HT-29 (cell line): ENCODE data around the gene NCOA7. TPM values are rescaled to one million over a fixed set of nuclear protein-coding genes. Genes with fewer than 3 reads are reported as not detected.
"Not testable (repeated sequence)": the region's sequence is repeated elsewhere in the genome, so short reads cannot be mapped to it uniquely, and the experiment has no call there.

ENCODE experiments used
- DNase-seq: peaks from one replicate; pipeline ENCODE4 v3.0.0-alpha.2; 2015; ENCODE audit warnings: low spot score
- total RNA-seq: library from RNA; depleted of rRNA; stranded (reverse); fragments of >200 nt; shearing (Covaris generic); gene quantifications from 2 replicates; pipeline ENCODE4 v1.2.3, GENCODE V29; 2014

Gene NCOA7
- total RNA-seq, 1 experiment from 2014 or later: 11.6 TPM

DNA sequence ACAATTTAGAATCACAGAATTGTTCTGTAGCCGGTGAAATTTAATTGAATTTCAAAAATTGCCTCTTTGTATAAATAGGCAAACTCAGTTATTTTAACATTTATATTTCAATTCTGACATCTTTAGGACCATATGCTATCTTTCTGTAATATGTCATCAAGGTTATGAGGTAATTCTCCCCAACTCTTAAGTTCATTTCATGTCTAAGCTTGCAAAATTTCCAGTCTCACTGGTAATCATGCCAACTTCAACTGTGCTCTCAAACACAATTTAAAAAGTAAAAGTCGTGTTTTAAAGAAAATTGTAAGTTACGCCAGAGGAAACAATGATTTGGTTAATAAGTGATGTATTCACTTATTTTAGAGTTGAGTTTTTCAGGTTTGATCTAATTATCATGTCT lies 1.4 kb downstream of the NCOA7 start:
- no peak for DNase-seq

DNA sequence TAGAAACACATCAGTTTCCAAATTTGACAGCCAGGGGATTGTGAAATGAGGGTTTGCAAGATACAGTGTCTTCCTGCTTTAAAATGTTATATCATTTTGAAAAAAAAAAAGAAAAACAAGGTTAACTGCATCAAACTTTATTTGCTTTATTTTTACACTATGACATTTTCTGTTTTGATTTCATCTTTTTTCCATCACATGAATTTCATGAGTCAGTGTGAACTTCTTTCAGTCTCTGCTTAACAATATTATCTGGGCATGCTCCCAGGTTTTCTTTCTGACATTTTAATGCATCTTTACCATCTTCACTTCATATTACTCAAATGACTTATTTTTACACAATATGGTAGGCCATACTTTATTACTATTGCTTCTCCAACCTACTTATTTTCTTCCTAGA lies 1.9 kb downstream of the NCOA7 start:
- no peak for DNase-seq

DNA sequence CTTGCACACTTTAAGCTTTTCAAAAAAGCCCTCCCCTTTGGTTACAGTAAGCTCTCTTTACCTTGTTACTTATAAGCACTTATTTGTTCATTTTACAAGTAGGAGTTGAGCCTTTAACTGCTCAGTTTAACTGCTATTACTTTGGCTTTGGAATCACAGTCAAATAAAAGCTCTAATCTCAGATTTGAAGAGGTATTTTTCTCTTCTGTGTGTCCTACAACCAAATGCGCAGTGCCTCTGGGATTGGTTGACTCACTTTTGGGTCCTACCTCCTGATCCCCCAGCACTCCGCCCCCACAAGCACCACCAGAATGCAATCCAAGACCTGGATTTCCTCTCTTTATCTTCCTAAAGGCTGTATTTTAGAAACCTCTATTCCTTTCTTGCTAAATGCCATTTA lies 2.5 kb downstream of the NCOA7 start:
- no peak for DNase-seq

DNA sequence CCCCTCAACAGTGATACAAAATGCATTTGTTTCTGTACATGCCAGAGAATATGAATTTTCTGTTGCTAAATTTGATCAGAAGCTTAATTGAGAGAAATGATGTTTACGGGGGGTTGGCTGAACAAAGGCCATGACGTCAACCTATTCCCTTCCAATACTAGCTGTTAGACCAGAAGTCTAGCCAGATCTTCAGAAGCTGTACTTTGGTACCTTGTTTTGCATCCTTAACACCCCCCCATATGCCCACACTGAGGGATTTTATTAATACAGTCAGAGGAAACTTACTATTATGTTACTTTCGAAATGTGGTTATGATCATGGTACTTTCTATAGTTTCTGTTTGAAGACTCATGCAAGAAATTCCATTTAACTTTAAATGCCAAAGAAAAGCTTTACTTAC lies 3.1 kb downstream of the NCOA7 start:
- DNase-seq: peak; percentile 28

DNA sequence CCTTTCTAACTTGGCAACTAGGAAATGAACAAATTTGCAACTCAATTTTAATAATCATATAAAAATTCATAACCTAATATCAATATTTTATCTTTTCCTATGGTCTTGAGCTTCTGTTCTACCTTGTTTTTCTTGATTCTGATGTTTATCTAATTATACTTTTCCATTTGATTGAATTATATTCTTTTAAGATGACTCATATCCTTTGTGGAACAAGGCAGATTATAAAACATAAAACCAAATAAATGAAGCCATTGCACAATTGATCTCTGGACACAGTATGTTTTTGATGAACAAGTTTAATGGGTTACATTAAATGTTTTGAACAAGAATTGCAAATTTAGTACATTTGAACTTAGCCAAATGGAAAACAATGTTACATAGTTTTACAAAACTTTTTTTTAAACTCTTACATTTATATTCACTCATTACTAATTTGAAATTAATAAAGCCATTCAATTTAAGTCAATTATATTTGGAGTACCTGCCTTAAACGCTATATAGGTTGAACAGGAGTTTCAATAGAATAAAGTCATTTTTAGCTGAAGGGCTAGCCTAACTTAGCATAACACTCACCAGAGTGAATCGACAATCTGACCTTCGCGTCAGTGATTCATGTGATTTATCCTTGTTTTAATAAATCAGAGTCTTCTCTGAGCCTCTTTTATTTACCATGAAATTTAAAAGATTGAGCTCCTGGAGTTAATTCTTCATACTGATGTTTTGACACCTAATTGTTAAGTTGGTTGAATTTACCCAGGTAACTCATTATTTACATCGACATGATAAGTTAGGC lies 3.8 kb downstream of the NCOA7 start:
- peak; percentile 35 for DNase-seq

DNA sequence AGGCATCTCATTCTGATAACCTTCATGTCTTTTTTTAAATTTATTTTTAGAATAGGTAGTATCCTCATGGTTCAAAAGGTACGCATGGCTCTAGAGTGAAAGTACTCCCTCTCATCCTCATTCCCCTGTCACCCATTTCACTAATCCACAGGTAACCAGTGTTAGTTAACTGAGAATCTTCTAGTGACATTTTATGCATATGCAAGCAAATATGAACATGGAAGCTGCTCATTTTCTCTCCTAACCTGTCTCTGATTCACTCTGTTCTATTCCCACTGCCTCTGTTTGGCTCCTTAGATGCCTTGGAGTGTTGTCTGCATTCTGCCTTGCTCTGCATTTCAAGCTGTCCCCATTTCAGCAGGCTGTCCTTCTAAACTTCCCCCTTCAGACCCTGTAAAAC lies 4.5 kb downstream of the NCOA7 start:
- DNase-seq: no peak

DNA sequence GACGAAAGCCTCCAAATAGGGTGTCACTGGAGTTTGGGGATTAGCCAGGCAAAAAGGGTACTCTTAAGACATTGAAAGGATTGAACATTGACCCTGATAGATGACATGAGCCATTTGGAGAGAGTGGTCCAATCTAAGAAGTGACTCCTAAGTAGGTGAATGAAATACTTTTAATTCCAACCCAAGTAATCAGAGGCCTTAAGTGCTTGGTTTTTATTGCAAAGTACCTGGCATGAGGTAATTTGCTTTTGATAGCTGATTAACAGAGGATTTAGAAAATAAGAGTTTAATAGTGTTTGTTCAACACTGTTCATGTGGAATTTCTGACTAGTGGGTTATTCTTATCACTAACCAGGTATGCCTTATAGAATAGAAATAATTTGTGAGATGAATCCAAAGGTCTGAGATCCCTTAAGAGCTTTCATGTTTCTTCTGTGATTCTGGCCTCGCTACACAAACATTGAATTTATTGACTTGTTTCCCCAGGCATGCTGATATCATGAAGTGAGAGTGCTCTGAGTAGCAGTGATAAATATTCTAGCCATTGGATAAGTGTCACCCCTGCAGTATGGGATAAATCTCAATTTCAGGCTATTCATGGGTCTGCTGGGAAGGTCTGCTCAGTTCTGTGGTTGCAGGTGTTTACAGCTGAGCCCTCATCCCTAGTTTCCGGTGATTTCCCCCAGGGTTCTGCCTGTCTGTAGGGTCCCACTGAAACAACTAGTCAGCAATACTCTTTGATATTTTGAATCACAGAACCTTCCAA lies 6.5 kb downstream of the NCOA7 start:
- no peak for DNase-seq

DNA sequence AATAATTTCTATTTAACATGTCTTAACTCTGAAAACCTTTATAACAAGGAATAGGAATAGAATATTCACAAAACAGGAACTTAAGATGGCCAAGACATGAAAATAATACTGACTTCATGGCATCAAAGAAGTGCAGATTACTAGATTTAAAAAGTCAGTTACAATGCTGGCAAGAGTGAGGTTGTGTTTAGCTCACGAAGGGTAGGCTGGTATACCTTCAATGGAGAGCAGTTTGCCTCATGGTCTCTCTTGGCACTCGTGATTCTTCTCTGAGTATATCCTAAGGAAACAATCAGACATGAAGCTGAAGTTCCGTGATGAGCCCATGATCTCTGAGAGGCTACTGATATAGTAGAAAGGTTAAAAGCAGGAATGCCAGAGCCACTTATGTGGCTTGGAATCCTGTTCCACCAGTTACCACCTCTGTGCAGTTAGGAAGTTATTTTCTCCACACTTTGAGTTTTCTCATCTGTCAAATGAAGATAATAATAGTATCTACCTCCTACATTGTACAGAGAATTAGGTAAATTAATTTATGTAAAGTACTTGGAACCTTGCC lies 7.2 kb downstream of the NCOA7 start:
- peak; percentile 52 for DNase-seq

DNA sequence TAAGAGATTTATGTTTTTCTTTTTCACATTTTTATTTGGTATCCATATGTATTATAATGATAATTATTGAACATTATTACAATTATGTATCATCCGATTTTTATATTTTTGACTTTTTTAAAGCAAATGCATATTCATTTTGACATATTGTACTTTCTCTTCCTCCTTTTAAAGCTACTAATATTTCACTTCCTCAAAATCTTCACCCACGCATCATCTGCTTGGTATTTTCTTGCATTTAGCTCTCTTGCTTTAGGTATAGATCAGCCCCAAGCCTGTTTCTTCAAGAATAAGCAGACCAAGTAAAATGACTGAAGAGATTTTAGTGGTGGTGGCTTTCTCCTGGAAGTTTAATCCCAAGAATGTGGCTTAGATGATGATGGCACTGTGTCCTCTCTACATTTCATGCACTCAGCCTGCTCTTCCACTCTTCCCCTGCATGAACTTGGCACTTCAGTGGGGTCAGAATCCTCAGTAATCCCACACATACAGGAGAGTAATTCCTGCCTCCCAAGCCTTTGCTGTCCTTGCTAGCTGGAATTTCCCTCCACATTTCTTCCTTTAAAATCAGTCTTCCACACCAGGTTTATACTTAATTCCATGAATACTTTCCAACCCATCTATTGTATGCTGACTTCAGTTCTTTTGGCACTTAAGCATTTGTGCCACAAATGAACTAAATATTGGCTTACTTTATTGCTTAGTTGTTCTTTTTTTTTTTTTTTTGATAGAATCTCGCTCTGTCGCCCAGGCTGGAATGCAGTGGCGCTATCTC lies 8.2 kb downstream of the NCOA7 start:
- DNase-seq: no peak

DNA sequence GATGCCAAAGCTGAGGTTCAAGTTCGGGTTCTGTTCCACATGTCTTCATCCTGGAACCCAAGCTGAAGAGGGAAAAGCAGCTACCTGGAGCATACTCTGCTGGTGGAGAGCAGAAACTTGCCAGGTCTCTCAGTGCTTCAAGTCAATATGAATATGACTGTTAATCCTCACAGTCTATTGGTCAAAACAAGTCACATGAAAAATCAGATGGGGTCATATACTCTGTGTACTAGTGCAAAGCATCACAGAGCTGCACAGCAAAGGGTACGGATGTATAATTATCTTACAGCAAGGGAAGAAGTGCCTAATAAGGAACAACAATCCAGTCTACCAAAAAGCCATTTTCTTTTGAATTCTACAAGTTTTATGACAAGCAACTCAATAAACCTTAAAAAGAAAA lies 11.6 kb downstream of the NCOA7 start:
- DNase-seq: no peak

DNA sequence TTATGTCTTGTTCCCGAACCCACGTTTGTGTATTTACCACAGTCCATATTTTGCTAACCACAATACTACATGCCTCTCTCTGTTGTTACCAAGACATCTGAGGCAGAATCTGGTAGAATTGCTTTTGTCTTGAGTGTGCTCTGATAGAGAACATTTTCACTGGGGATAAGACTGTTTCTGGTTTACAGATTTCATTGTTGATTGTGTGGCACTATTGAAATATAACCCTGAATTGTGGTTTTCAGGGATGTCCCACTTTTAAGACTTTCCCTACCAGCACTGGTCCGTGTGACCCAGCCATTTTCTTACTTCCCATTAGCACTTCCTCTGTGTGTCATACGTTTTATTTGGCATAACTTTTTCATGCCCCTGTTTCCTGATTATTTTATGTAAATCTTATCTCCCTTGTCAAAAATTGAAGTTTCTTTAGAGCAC lies 12.2 kb downstream of the NCOA7 start:
- no peak for DNase-seq

DNA sequence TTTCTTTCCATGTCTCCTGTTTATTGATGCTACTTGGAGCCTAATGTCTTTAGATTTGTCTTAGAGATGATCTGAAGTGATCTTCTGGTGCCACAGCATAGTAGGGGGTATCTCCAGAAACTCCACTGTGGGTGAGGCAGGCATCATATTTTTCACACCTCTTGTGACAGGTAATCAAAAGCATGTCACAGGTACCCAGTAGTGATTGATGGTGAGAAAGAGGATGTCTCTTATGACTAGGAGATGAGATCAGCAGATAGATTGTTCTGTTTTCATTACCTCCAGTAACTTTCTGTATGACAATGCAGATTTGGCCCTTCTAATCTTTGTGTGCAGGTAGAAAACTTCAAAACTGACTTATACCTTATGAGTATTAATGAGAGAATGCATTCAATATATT lies 13.5 kb downstream of the NCOA7 start:
- no peak for DNase-seq

DNA sequence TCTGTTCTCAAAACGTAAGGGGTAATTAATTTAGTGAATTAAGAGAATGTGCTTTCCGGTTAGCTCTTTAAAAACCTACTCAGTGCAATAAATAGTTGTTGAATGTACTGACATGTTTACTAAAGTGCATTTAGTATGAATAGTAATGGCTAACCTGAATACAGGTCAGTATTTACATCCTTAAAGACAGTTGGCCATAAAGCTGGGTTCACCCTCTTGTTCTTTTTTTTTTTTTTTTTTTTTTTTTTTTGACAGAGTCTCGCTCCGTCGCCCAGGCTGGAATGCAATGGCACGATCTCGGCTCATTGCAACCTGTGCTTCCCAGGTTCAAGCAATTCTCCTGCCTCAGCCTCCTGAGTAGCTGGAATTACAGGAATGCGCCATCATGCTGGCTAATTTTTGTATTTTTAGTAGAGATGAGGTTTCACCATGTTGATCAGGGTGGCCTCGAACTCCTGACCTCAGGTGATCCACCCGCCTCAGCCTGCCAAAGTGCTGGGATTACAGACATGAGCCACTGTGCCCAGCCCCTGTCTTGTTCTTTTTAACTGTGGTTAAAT lies 14.2 kb downstream of the NCOA7 start:
- not testable (repeated sequence) for DNase-seq

DNA sequence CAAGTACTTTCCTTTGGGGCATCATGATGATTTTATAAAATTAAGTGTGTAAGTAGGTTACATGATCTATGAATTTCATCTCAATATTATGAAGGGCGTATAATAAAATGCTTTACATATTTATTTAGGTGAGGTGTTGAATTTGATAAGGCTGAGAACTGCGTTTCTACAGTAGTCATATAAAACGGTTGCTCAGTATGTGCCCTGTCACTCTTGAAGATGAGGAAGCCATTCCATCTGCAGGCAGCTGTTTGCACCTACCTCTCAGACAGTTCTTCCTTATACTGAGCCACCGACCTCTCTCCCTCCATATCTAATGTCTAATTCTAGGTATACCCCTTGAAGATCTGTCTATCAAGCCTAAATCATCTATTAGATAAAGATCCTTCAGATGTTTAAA lies 16.1 kb downstream of the NCOA7 start:
- no peak for DNase-seq

DNA sequence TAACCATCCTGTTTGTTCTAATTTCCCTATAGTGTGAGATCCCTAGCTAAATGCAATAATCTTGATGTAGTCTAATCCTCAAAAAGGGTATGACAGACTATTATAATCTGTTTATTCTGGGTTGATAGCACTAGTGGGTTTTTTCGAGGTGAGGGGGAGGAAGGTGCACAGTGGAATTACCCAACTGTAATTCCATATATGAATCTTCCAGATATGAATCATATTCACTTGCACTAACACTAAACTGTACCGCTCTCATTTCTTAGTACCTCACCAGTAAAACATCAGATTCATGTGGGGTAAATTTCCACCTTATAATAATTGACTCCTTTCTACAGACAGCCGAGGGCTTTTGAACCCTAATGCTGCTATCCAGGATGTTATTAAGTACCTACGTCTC lies 16.5 kb downstream of the NCOA7 start:
- no peak for DNase-seq

DNA sequence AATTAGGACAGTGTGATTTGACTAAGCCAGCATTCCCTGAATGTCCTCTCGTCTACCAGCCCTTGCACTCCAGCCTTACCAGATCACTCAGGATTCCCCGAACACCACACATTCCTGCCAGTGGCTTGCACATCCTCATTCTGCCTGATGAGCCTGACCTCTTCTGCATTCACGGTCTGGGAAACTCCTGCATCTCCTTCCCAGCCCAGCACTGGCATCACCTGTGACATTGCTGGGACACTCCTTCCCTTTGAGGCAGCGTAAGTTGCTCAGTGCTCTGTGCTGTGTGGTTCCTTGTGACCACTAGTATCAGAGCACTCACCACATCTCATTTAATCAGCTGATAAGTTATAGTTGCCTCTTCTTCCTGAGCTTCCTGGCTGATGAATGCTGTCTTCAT lies 17.3 kb downstream of the NCOA7 start:
- no peak for DNase-seq

DNA sequence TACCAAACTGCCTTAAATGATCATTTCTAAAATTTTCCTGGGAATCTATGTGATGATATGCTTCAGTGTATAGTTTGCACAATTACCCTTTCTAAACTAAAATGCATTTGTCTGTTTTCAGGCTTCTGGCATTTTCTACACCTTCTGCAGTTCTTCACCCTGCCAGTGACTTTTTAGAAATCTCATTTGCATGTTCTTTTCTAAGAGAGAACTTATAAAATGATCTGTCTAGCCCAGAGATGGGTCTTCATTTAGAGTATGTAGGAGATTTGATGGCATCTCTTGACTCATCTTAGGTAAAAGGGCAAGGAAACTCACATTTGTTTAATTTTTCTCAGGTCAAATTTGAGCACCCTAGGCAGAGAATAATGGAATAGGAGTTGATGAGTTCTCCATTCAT lies 17.8 kb downstream of the NCOA7 start:
- DNase-seq: no peak

DNA sequence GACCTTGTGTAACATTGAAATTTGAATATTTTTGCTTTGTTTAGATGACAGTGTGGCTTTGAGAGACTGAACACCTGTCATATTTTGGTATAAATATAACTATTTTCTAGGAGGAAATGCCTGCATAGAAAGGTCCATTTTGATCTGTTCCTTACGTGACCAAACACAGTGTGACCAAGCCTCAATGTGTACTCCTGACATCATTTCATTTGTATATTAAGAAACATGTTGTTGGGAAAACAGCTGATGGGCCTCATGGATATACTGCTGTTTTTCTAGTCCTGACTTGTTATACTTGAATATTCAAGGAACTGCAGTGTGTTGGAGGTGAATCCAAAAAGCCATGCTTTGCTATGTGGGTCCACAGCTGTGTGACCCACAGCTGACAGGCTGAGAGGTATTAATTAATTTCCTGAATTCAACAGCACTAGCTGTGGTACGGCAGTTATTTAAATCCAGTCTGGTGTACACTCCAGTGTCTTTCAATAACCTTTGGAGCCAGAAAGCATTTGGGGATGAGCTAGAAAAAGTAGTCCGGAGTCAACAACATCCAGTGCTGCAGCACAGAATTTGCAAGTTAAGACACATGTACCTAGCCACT lies 18.9 kb downstream of the NCOA7 start:
- no peak for DNase-seq

DNA sequence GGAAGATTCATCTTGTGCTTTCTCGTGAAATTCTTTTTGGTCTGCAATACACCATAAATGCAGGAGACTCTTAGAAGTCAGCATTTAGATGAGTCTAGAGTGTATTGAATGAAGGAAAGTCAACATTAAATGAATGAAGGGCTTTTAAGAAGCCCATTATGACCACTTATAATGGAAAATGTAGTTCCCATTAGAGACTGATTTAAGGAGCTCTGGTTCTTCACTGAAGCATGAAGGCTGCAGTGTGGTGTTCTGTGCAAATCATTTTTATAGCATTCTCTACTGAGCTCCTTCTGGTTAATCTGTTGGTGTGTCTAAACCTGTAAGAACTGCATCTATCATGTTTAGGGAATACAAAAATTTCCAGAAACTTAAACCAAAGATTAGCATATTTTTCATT lies 19.7 kb downstream of the NCOA7 start:
- no peak for DNase-seq

DNA sequence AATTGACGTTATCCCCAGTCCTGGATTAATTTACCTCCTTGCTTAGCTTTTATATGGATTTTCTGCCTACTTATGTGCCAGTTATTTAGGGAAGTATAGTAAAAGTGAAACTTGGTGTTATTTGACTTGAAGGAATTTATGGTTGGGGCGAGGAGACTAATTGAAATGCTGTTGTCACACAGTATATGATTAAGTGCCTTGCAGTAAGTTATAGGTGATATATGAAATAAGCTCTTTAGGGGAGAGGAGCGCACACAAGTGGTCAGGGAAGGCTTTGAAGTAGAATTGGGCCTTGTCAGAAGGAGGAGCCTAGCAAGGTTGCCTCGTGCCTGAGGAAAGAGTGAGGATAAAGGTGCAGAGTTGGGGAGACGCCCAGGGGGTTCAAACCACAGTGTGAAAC lies 20.5 kb downstream of the NCOA7 start:
- no peak for DNase-seq
